NCI-H82 (cell line): ENCODE results near the gene NARS2.
"Not testable (repeated sequence)": the region's sequence is repeated elsewhere in the genome, so short reads cannot be mapped to it uniquely, and the experiment has no call there.

ENCODE experiments used
- DNase-seq: peaks from one replicate; lab custom pipeline; 2025; lab: John Stamatoyannopoulos, UW

NARS2 gene

GRCh38 chr11:78574386-78575381 is at the start of gene NARS2:
Gene NARS2 (minus strand): TSS chr11:78574864. CDS start chr11:78574488, 376 bp downstream.
- peak; percentile 97 for DNase-seq

DNA sequence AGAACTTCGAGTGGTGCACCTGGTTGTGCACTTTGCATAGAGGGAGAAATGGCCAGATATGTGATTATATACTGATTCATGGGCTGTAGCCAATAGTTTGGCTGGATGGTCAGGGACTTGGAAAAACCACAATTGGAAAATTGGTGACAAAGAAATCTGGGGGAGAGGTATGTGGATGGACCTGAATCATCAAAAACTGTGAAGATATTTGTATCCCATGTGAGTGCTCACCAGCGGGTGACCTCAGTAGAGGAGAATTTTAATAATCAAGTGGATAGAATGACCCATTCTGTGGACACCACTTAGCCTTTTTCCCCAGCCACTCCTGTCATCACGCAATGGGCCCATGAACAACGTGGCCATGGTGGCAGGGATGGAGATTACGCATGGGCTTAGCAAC is 48.0 kb upstream of the NARS2 start:
- no peak for DNase-seq

DNA sequence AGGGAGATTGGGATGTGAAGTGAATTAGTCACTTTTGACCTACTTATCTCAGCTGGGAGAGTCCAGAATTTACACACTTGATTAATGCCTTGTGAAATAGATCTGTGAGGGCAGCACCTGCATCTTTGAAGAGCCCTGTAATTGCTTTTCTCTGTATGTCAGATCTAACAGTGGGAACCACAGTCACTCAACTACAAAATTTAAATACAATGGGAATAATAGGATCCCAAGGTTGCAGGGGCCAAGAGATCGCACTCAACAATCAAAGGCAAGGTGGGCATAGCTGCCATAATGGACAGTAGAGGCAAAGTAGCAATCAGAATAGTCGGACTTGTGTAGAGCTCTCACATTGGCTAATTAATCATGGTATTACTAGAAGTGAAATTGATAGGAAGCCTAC is 45.5 kb upstream of the NARS2 start:
- no peak for DNase-seq

DNA sequence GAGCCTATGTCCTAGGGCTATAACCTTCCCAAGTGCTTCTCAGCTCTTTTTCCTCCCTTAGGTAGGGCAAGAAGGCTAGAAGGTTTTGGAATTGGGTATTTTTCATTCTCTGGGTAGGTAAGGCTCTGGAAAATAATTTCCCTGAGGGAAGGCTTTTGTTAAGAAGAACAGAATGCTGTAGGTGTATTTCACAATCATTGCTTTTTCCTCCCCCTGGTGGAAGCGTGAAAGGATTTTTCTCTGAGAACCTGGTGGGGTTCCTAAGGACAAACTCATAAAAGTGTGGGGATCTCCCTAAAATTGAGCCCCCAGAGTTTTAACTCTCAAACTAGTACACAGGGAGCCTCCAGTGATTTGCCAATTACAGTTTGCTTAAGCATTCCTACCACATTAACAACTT is 41.1 kb upstream of the NARS2 start:
- DNase-seq = no peak

GRCh38 chr11:78613378-78613813 is 38.7 kb upstream of the NARS2 start:
- DNase-seq = no peak

- DNase-seq = no peak
Measured at GRCh38 chr11:78612721-78613377, 38.2 kb upstream of the NARS2 start.

DNA sequence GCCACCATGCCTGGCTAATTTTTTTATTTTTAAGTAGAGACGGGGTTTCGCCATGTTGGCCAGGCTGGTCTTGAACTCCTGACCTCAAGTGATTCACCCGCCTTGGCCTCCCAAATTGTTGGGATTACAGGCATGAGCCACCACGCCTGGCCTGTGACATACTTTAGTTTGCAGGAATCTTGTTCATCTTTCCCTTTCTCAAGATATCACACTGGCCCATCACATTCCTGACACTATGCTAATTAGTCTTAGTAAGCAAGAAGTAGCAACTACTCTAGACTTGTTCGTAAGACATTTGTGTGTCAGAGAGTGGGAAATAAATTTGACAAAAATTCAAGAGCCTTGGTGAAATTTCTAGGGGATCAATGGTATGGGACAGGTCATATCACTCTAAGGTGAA is 34.7 kb upstream of the NARS2 start:
- DNase-seq = not testable (repeated sequence)

DNA sequence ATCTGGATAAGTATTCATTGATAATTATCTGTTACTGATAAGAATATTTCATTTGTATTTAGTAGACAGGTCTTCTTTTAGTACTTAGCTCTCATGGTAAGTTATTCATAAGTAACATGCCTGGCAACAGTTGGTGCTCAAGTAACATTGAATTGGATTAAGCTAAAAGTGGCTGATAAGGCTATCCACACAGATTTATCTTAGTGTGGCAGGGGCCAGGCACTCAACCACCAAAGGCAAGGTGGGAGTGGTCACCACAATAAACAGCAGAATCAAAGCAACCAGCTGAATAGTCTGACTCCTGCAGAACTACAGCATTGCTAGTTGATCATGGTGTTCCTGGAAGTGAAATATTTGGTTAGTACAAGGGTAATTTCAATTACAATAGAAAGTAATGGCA is 33.0 kb upstream of the NARS2 start:
- DNase-seq = peak; percentile 48

DNA sequence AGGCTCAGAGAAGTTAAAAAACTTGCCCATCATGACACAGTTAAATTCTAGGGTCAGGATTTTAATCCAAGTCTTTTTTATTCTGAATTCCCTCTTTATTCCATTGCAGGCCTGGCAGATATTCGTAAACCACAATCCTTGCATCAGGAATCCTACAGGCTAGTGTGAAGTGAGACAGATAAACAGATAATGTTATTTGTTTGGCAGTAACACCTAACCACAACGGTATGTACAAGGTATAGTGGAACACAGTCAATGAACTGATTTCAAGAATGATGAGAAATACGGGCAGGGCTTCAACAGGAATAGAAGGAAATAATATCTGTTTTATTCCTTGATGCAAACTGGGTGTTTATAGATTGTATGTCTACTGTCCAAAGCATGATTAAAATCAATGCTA is 32.0 kb upstream of the NARS2 start:
- no peak for DNase-seq

GRCh38 chr11:78605296-78605695 is 30.6 kb upstream of the NARS2 start:
- DNase-seq = no peak

DNA sequence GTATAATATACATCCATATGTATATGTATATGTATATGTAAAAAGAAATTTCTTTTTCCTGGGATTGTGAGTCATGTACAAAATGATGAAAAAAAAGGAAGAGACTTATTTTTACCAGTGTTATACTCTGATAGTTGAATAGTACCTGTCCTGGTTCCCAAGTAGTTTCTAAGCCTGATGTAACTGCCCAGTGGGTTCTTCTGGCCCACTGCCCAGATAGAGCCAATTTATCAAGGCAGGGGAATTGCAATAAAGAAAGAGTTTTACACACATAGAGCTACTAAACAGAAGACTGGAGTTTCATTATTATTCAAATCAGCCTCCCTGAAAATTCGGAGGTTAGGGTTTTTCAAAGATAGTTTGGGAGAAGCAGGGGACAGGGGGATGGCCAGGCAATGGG is 29.1 kb upstream of the NARS2 start:
- DNase-seq = no peak

GRCh38 chr11:78602771-78603170 is 28.1 kb upstream of the NARS2 start:
- DNase-seq = not testable (repeated sequence)

DNA sequence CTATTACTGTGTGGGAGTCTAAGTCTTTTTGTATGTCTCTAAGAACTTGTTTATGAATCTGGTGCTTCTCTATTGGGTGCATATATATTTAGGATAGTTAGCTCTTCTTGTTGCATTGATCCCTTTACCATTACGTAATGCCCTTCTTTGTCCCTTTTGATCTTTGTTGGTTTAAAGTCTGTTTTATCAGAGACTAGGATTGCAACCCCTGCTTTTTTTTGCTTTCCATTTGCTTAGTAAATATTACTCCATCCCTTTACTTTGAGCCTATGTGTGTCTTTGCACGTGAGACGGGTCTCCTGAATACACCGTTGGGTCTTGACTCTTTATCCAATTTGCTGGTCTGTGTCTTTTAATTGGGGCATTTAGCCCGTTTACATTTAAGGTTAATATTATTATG is 26.4 kb upstream of the NARS2 start:
- not testable (repeated sequence) for DNase-seq

DNA sequence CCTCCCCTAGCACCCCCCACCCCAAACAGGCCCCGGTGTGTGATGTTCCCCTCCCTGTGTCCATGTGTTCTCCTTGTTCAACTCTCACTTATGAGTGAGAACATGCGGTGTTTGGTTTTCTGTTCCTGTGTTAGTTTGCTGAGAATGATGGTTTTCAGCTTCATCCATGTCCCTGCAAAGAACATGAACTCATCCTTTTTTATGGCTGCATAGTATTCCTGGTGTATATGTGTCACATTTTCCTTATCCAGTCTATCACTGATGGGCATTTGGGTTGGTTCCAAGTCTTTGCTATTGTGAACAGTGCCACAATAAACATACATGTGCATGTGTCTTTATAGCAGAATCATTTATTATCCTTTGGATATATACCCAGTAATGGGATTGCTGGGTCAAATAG is 22.9 kb upstream of the NARS2 start:
- DNase-seq = not testable (repeated sequence)

DNA sequence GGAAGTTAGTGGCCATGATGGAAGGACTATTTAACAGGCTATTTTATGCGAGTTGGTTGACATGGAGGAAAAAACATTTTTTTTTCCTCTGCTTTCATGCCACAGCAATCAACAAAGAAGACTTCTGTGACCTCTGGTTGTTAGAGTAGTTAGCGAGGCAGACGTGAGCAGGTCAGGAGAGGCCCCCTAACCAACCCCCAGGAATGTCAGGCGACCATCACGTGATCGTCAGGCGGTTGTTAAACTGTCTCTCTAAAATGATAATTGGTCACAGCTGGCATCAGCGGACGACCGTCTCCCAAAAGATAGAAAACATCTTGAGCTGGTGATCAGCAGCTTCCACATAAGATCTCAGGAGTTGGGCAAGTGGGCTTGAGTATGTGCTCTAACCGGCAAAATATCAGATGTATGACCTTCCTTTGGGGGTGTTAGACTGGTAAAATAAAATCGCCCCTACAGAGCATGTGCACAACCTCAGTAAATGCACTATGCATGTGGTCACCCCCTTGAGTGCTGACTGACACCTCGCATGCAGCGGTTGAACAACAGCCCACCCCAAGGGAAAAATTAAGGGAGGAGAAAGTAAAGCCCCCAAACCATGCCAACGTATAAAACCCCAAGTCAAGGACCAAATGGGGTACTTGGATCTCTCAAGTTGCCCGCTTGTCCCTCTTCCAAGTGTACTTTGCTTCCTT is 20.9 kb upstream of the NARS2 start:
- DNase-seq = no peak

GRCh38 chr11:78594814-78595213 is 20.1 kb upstream of the NARS2 start:
- DNase-seq = no peak

GRCh38 chr11:78588517-78588916 is 13.9 kb upstream of the NARS2 start:
- no peak for DNase-seq

GRCh38 chr11:78587446-78587845 is 12.8 kb upstream of the NARS2 start:
- no peak for DNase-seq

- DNase-seq = peak; percentile 43
Measured at GRCh38 chr11:78586452-78587046, 11.9 kb upstream of the NARS2 start.

GRCh38 chr11:78583889-78584288 is 9.2 kb upstream of the NARS2 start:
- DNase-seq = no peak

- no peak for DNase-seq
Measured at GRCh38 chr11:78577495-78577894, 2.8 kb upstream of the NARS2 start.

DNA sequence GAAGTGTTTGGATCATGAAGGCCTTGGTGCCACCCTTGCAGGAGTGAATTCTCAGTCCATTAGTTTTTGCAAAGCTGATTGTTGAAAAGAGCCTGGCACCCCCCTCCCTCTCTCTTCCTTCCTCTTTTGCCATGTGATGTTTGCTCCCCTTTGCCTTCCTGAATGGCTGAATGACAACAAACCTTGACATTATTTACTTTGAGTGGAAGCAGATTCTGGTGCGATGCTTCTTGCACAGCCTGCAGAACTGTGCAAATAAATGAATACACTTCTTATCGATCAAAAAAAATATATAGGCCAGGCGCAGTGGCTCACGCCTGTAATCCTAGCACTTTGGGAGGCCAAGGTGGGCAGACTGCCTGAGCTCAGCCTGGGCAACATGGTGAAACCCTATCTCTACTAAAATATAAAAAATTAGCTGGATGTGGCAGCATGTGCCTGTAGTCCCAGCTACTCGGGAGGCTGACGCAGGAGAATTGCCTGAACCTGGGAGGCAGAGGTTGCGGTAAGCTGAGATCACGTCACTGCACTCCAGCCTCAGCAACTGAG is 2.0 kb upstream of the NARS2 start:
- no peak for DNase-seq
